Astrocyte (in vitro differentiated cells and primary cell): Measurements from ENCODE around the gene PARD3B. TPM values are rescaled to one million over a fixed set of nuclear protein-coding genes. Genes with fewer than 3 reads are reported as not detected.

Source experiments
- DNase-seq: peaks from one replicate; pipeline ENCODE4 v3.0.0-alpha.2; 2010; ENCODE audit warnings: low read depth
- FAIRE-seq: peaks from 2 replicates; lab custom pipeline; 2011; peaks lifted over from hg19 to GRCh38; lab: Jason Lieb, UNC
- H2AFZ ChIP-seq: 2 replicates; pipeline ENCODE4 v1.6.0; 2012; ENCODE audit warnings: low read depth, low read length, inconsistent platforms
- H3K27ac ChIP-seq: 2 replicates; pipeline ENCODE4 v1.5.1; 2011; ENCODE audit warnings: low read depth, low read length, inconsistent platforms
- H3K27me3 ChIP-seq: 2 replicates; pipeline ENCODE4 v1.6.0; 2011; ENCODE audit warnings: low read length, inconsistent platforms; ENCODE audit not compliant: insufficient read depth
- H3K36me3 ChIP-seq: 2 replicates; pipeline ENCODE4 v1.5.1; 2011; ENCODE audit warnings: low read length, inconsistent platforms; ENCODE audit not compliant: insufficient read depth
- H3K4me1 ChIP-seq: 2 replicates; pipeline ENCODE4 v1.5.1; 2011; ENCODE audit warnings: low read length, inconsistent platforms; ENCODE audit not compliant: insufficient read depth
- H3K4me2 ChIP-seq: 2 replicates; pipeline ENCODE4 v1.6.0; 2012; ENCODE audit warnings: low read length, inconsistent platforms
- H3K4me3 ChIP-seq: 2 replicates; pipeline ENCODE4 v1.5.1; 2011; ENCODE audit warnings: low read depth, mild to moderate bottlenecking, low read length, inconsistent platforms; ENCODE audit not compliant: insufficient read depth
- H3K79me2 ChIP-seq: 2 replicates; pipeline ENCODE4 v1.6.0; 2012; ENCODE audit warnings: mild to moderate bottlenecking, low read length, inconsistent platforms; ENCODE audit not compliant: insufficient read depth
- H3K9ac ChIP-seq: 2 replicates; pipeline ENCODE4 v1.6.0; 2012; ENCODE audit warnings: mild to moderate bottlenecking, low read length, inconsistent platforms
- H3K9me3 ChIP-seq: 2 replicates; pipeline ENCODE4 v1.5.1; 2012; ENCODE audit warnings: low read depth, mild to moderate bottlenecking, low read length, inconsistent platforms; ENCODE audit not compliant: insufficient read depth
- H4K20me1 ChIP-seq: 2 replicates; pipeline ENCODE4 v1.6.0; 2012; ENCODE audit warnings: low read length, inconsistent platforms; ENCODE audit not compliant: insufficient read depth
- H3K27ac Mint-ChIP-seq: one replicate; pipeline ENCODE4 v1.8.0; 2021; ENCODE audit warnings: mild to moderate bottlenecking, mixed read lengths; ENCODE audit not compliant: unreplicated experiment
- H3K27me3 Mint-ChIP-seq: one replicate; pipeline ENCODE4 v1.8.0; 2021; ENCODE audit warnings: low read depth, mixed read lengths; ENCODE audit not compliant: unreplicated experiment
- H3K36me3 Mint-ChIP-seq: one replicate; pipeline ENCODE4 v1.8.0; 2021; ENCODE audit warnings: low read depth, mixed read lengths; ENCODE audit not compliant: unreplicated experiment
- H3K4me1 Mint-ChIP-seq: one replicate; pipeline ENCODE4 v1.8.0; 2021; ENCODE audit warnings: low read depth, mixed read lengths; ENCODE audit not compliant: unreplicated experiment
- H3K4me3 Mint-ChIP-seq: one replicate; pipeline ENCODE4 v1.8.0; 2021; ENCODE audit warnings: mild to moderate bottlenecking, moderate library complexity, mixed read lengths; ENCODE audit not compliant: unreplicated experiment
- H3K9me3 Mint-ChIP-seq: one replicate; pipeline ENCODE4 v1.8.0; 2021; ENCODE audit warnings: mild to moderate bottlenecking, mixed read lengths; ENCODE audit not compliant: unreplicated experiment
- CTCF ChIP-seq: IDR thresholded peaks from 2 replicates; pipeline ENCODE4 v1.5.1; 2011; ENCODE audit warnings: low read depth, mild to moderate bottlenecking, inconsistent platforms, low read length, moderate library complexity; ENCODE audit not compliant: insufficient read depth
- EZH2 ChIP-seq: IDR thresholded peaks from 2 replicates; pipeline ENCODE4 v1.6.1; 2012; ENCODE audit warnings: mild to moderate bottlenecking, low read length, inconsistent platforms; ENCODE audit not compliant: insufficient read depth
- total RNA-seq: library from RNA; stranded (reverse); gene quantifications from 2 replicates; pipeline ENCODE4 v1.2.1, GENCODE V29; 2021

Gene PARD3B
- total RNA-seq, 1 donor from 2014 or later: 6.5 TPM

GRCh38 chr2:205274801-205275200, 729.5 kb downstream of the PARD3B start:
- no peak for FAIRE-seq
- Mint-ChIP-seq H3K27ac (no peak overlapping the region), H3K27me3 (no peaks in the 10 kb centered on the region), H3K9me3 (peaks cover 2% of the 10 kb centered on the region), H3K4me1 (peaks cover 2% of the 10 kb centered on the region), H3K36me3 (peaks cover 2% of the 10 kb centered on the region), H3K4me3 (no peak overlapping the region)
- Histone ChIP-seq H3K4me2 (no peak overlapping the region), H3K79me2 (no peaks in the 10 kb centered on the region), H3K27me3 (no peaks in the 10 kb centered on the region), H2AFZ (no peak overlapping the region), H3K4me1 (no peaks in the 10 kb centered on the region), H3K36me3 (no peaks in the 10 kb centered on the region), H3K9ac (no peak overlapping the region), H3K4me3 (no peak overlapping the region), H3K27ac (no peak overlapping the region), H3K9me3 (no peaks in the 10 kb centered on the region), H4K20me1 (no peaks in the 10 kb centered on the region)
- no peak for DNase-seq
- no peak for TF ChIP-seq EZH2
- TF ChIP-seq CTCF: no peak

DNA sequence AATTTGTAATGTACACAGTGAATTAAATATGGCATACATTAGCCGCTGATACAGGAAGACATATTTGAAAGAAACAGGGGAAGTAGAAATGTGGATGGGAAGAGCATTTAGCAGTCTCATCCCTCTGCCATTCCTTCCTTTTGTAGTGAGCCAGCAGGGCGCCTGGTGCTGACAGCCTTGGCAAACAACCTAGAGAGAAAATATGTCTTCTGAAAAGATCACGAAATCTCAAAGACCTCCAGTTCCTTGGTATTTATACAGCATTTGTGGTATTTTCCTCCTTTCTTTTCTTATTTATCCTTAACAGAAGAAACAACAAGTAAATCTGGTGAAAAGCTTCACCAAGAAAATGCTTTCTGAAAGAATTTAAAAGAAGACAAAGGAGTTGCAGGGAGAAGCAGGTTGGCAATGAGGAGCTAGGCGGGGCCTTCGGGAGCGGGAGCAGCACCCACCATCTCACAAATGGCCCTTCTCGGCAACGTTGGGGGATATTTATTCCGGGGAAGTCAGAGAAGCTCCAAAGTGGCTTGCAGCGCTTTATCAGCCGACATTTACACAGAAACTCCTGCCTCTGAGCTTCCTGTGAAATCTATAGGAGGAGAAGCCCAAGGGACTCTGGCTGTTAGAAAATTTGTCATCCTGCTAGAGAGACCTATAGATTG, 731.0 kb downstream of the PARD3B start:
- Histone ChIP-seq H3K27me3 (no peaks in the 10 kb centered on the region), H3K27ac (no peak overlapping the region), H3K4me3 (no peak overlapping the region), H4K20me1 (no peaks in the 10 kb centered on the region), H3K79me2 (no peaks in the 10 kb centered on the region), H3K36me3 (no peaks in the 10 kb centered on the region), H3K4me1 (no peaks in the 10 kb centered on the region), H3K9ac (no peak overlapping the region), H2AFZ (no peak overlapping the region), H3K4me2 (no peak overlapping the region), H3K9me3 (no peaks in the 10 kb centered on the region)
- FAIRE-seq (no peak), DNase-seq (no peak)
- Mint-ChIP-seq H3K4me3 (no peak overlapping the region), H3K9me3 (peaks cover 2% of the 10 kb centered on the region), H3K36me3 (peaks cover 2% of the 10 kb centered on the region), H3K4me1 (no peaks in the 10 kb centered on the region), H3K27me3 (no peaks in the 10 kb centered on the region), H3K27ac (no peak overlapping the region)
- TF ChIP-seq EZH2: no peak
- no peak for TF ChIP-seq CTCF

GRCh38 chr2:205280596-205281236, 735.4 kb downstream of the PARD3B start:
- Mint-ChIP-seq H3K4me3 (no peak overlapping the region), H3K36me3 (peaks cover 2% of the 10 kb centered on the region), H3K27me3 (no peaks in the 10 kb centered on the region), H3K4me1 (no peaks in the 10 kb centered on the region), H3K9me3 (peaks cover 2% of the 10 kb centered on the region), H3K27ac (no peak overlapping the region)
- Histone ChIP-seq H3K79me2 (no peaks in the 10 kb centered on the region), H3K4me1 (no peaks in the 10 kb centered on the region), H4K20me1 (no peaks in the 10 kb centered on the region), H3K4me2 (no peak overlapping the region), H3K27me3 (no peaks in the 10 kb centered on the region), H3K9me3 (no peaks in the 10 kb centered on the region), H3K27ac (no peak overlapping the region), H3K36me3 (no peaks in the 10 kb centered on the region), H3K9ac (no peak overlapping the region), H3K4me3 (no peak overlapping the region), H2AFZ (no peak overlapping the region)
- TF ChIP-seq CTCF (no peak), EZH2 (no peak)
- FAIRE-seq (no peak), DNase-seq (no peak)
